ENCODE measurements around the gene ADH1C.

Gene ADH1C

GRCh38 chr4:99290848-99291786, 61.4 kb downstream of the ADH1C start, which contains the start of gene ADH1A:
Gene ADH1A, minus strand, starts transcription at chr4:99290985. Its CDS starts 71 bp downstream, at chr4:99290914.
- no peak within 1 kb of the TSS for H3K27ac ChIP-seq
- TF ChIP-seq CTCF (conservative IDR thresholded peaks at IDR 0.05), result no peak

Data from VCaP (cell line).